Lower leg skin (tissue), 4 donors: ENCODE data around the gene PELI3. TPM values are rescaled to one million over a fixed set of nuclear protein-coding genes. Genes with fewer than 3 reads are reported as not detected.

Experiments
- DNase-seq, 2 donors: peaks; one replicate each; pipeline ENCODE4 v3.0.0-alpha.2; 2019; ENCODE audit warnings: low spot score in 2 of 2
- H3K4me3 ChIP-seq: fragments of 200-600 bp; sonication (generic); 2 replicates; pipeline ENCODE4 v1.5.1; 2017; ENCODE audit warnings: mild to moderate bottlenecking, low read depth; ENCODE audit not compliant: poor library complexity, severe bottlenecking
- POLR2A ChIP-seq, 2 donors: fragments of 450-650 bp; IDR thresholded peaks; one replicate each; pipeline ENCODE4 v1.6.1; 2016 to 2017; ENCODE audit warnings: antibody characterized with exemption in 2 of 2, mild to moderate bottlenecking in 1 of 2, moderate library complexity in 1 of 2
- WGBS, 2 donors: methylation state at CpG; one replicate each; pipeline ENCODE4 v1.1.5; 2018; 5-methylcytosine and 5-hydroxymethylcytosine counted together
- intact Hi-C: fragments of 100-400 bp; cut with DNase I; formaldehyde crosslinking; loops from one replicate; pipeline ENCODE4 v1.15.0; 2023; ENCODE audit warnings: low total_unique reads
- total RNA-seq, 4 donors: library from RNA; depleted of rRNA; stranded (reverse); fragments of >200 nt; gene quantifications; one replicate each; pipeline ENCODE4 v1.1.0, GENCODE V29; 2016
- TF ChIP-seq, protein P1 (sequence below), 3 donors: fragments of 450-650 bp; IDR thresholded peaks; one replicate each; pipeline ENCODE4 v1.5.1; 2016; ENCODE audit warnings: antibody characterized with exemption in 3 of 3, mild to moderate bottlenecking in 3 of 3, moderate library complexity in 2 of 3

PELI3 gene
- total RNA-seq, 4 donors from 2014 or later, result 14.3 to 22.0 (median 17.1) TPM

- WGBS, 2 donors, result 78 to 84% methylated on average over 8 to 10 of the region's 10 CpGs
- H3K4me3 ChIP-seq, result no peak overlapping the region
- no peak for DNase-seq
- TF ChIP-seq POLR2A (IDR thresholded peaks at IDR 0.05), result no peak
- intact Hi-C loops, result no loop called here
These were observed 9.6 kb downstream of the PELI3 start for GRCh38 chr11:66476173-66476840.

DNA sequence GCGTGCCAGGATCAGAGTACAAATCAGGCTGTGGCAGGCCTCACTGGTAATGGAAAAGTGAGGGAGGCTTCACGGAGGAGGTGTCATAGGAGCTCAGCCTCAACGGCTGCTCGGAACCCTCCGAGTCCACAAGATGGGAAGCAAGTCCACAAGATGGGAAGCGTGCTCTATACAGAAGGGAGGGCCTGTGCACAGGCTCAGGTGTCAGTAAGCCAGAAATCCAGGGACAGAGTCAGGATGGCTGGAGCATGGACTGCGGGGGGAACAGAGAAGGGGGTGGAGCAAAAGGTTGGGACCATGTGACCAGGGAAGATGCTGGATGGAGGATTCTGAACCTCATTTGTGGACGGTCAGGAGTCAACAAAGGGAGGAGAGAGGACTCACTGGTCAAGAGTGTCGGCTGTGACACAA, 10.1 kb downstream of the PELI3 start:
- intact Hi-C loops, result no loop called here
- 73 to 76% methylated on average over 9 of the region's 9 CpGs for WGBS, 2 donors
- no peak overlapping the region for H3K4me3 ChIP-seq
- no peak for DNase-seq
- TF ChIP-seq, protein P1, sequence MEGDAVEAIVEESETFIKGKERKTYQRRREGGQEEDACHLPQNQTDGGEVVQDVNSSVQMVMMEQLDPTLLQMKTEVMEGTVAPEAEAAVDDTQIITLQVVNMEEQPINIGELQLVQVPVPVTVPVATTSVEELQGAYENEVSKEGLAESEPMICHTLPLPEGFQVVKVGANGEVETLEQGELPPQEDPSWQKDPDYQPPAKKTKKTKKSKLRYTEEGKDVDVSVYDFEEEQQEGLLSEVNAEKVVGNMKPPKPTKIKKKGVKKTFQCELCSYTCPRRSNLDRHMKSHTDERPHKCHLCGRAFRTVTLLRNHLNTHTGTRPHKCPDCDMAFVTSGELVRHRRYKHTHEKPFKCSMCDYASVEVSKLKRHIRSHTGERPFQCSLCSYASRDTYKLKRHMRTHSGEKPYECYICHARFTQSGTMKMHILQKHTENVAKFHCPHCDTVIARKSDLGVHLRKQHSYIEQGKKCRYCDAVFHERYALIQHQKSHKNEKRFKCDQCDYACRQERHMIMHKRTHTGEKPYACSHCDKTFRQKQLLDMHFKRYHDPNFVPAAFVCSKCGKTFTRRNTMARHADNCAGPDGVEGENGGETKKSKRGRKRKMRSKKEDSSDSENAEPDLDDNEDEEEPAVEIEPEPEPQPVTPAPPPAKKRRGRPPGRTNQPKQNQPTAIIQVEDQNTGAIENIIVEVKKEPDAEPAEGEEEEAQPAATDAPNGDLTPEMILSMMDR (IDR thresholded peaks at IDR 0.05), result no peak
- TF ChIP-seq POLR2A (IDR thresholded peaks at IDR 0.05), result no peak

- TF ChIP-seq, protein P1 (IDR thresholded peaks at IDR 0.05), result no peak
- TF ChIP-seq POLR2A (IDR thresholded peaks at IDR 0.05), result no peak
- DNase-seq, result no peak
- no peak overlapping the region for H3K4me3 ChIP-seq
- intact Hi-C loops, result no loop called here
- WGBS, 2 donors, result 79 to 82% methylated on average over 10 to 11 of the region's 11 CpGs
These were observed 10.8 kb downstream of the PELI3 start for GRCh38 chr11:66477263-66478201.

- WGBS, 2 donors, result 44 to 50% methylated on average over 8 of the region's 8 CpGs
- no peak for TF ChIP-seq POLR2A (IDR thresholded peaks at IDR 0.05)
- TF ChIP-seq, protein P1 (IDR thresholded peaks at IDR 0.05), result no peak
- no peak for DNase-seq
- intact Hi-C loops, result no loop called here
- H3K4me3 ChIP-seq, result no peak overlapping the region
These were observed 12.2 kb downstream of the PELI3 start for GRCh38 chr11:66478729-66479393.

DNA sequence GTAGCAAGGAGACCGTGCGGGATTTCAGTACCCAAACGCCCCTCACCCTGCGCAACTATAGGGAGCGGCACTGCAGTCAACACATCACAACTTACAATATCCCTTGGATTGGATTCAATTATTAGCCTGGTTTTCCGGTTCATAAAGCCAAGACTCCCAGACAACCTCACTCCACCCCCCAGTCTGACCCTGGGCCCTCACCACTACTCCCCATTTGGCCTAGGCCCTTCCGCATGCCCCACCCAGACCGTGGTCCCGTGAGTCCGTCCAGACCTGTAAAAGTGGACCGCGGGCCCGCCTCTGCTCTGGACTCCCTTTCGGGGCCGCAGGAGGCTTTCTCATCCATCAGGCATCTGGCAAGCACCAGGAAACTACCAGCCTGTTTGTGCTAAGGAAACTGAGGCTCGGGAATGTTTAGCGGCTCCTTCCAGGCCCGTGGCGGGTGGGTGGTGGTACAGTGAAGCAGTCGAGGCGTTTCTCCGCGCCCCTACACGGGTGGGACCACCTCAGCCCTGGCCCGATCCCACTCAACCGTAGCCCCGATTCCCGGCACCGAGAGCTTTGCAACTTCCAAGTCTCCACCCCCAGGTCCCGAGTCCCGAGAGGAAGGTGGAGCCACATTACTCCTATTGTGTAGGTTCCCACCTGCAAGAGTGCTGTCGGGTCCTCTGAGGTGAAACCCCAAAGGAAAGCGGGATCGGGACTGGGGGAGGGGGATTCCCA, 12.8 kb downstream of the PELI3 start:
- peak; percentile 47 to 90 for DNase-seq
- intact Hi-C loops, result no loop called here
- H3K4me3 ChIP-seq, result peak overlapping the region; percentile 61
- TF ChIP-seq, protein P1 (IDR thresholded peaks at IDR 0.05), result no peak
- no peak for TF ChIP-seq POLR2A (IDR thresholded peaks at IDR 0.05)
- 0 to 2% methylated on average over 33 to 34 of the region's 34 CpGs for WGBS, 2 donors
